ENCODE results near the gene SLC10A1. TPM values are rescaled to one million over a fixed set of nuclear protein-coding genes. Genes with fewer than 3 reads are reported as not detected.
"Not testable (repeated sequence)": the region's sequence is repeated elsewhere in the genome, so short reads cannot be mapped to it uniquely, and the experiment has no call there.

SLC10A1 gene
- total RNA-seq, 1 experiment from 2014 or later, result not detected

- ATAC-seq (no peak), DNase-seq (no peak)
- Histone ChIP-seq H3F3A (ENCODE audit: low read length, unreplicated experiment) (no peaks in the 10 kb centered on the region), H3K27me3 (ENCODE audit: low read length) (peaks cover 76% of the 10 kb centered on the region), H3K9me3 (ENCODE audit: low read length) (no peaks in the 10 kb centered on the region), H3K79me2 (ENCODE audit: low read length) (no peaks in the 10 kb centered on the region), H3K9ac (ENCODE audit: low read length) (no peak overlapping the region), H3K4me2 (ENCODE audit: low read length) (no peak overlapping the region), H4K20me1 (ENCODE audit: low read length) (no peaks in the 10 kb centered on the region), H3K27ac (ENCODE audit: low read length) (no peak overlapping the region), H2AFZ (ENCODE audit: low read length) (no peak overlapping the region), H3K4me1 (ENCODE audit: insufficient read depth, low read length) (no peaks in the 10 kb centered on the region), H3K9me2 (replicated peaks; ENCODE audit: low read length) (no peaks in the 10 kb centered on the region), H3K4me3 (ENCODE audit: low read length) (no peak overlapping the region), H3K36me3 (ENCODE audit: low read depth, low read length) (no peaks in the 10 kb centered on the region)
- TF ChIP-seq EZH2phosphoT487 (IDR thresholded peaks at IDR 0.05; ENCODE audit: borderline replicate concordance, low read length) (no peak), CTCF (conservative IDR thresholded peaks at IDR 0.05; ENCODE audit: low read depth, low read length) (no peak), EZH2 (IDR thresholded peaks at IDR 0.05; ENCODE audit: low read length, unreplicated experiment) (no peak)
- ChIA-PET CTCF (interaction anchor here (0.5 kb wide), 1 partner anchor 211 kb away, joined by 4 read pairs; no protein-coding TSS in a partner anchor), POLR2A (ENCODE audit: unreplicated experiment) (no interaction called here)
- BruUV-seq (replicated peaks), result no TSS peak
- intact Hi-C loops (cut with micrococcal nuclease), result loop anchor here (5.0 kb wide), 1 partner anchor 229 kb away; no protein-coding TSS in a partner anchor
Measured at GRCh38 chr14:69816216-69816615, 19.2 kb upstream of the SLC10A1 start.

- BruUV-seq (replicated peaks), result no TSS peak
- Histone ChIP-seq H3K9me3 (ENCODE audit: low read length) (no peaks in the 10 kb centered on the region), H3K4me3 (ENCODE audit: low read length) (no peak overlapping the region), H3F3A (ENCODE audit: low read length, unreplicated experiment) (no peaks in the 10 kb centered on the region), H3K9me2 (replicated peaks; ENCODE audit: low read length) (no peaks in the 10 kb centered on the region), H3K27me3 (ENCODE audit: low read length) (peaks cover 71% of the 10 kb centered on the region), H3K4me1 (ENCODE audit: insufficient read depth, low read length) (no peaks in the 10 kb centered on the region), H2AFZ (ENCODE audit: low read length) (no peak overlapping the region), H3K9ac (ENCODE audit: low read length) (no peak overlapping the region), H4K20me1 (ENCODE audit: low read length) (no peaks in the 10 kb centered on the region), H3K27ac (ENCODE audit: low read length) (no peak overlapping the region), H3K79me2 (ENCODE audit: low read length) (no peaks in the 10 kb centered on the region), H3K4me2 (ENCODE audit: low read length) (no peak overlapping the region), H3K36me3 (ENCODE audit: low read depth, low read length) (no peaks in the 10 kb centered on the region)
- TF ChIP-seq EZH2 (IDR thresholded peaks at IDR 0.05; ENCODE audit: low read length, unreplicated experiment) (no peak), CTCF (conservative IDR thresholded peaks at IDR 0.05; ENCODE audit: low read depth, low read length) (no peak), EZH2phosphoT487 (IDR thresholded peaks at IDR 0.05; ENCODE audit: borderline replicate concordance, low read length) (no peak)
- DNase-seq, result no peak
- intact Hi-C loops (cut with micrococcal nuclease), result loop anchor here (5.0 kb wide), 1 partner anchor 228 kb away; no protein-coding TSS in a partner anchor
- no peak for ATAC-seq
- POLR2A ChIA-PET (ENCODE audit: unreplicated experiment), result no interaction called here
- CTCF ChIA-PET, result interaction anchor here (0.5 kb wide), 1 partner anchor 211 kb away, joined by 4 read pairs; no protein-coding TSS in a partner anchor
Measured at GRCh38 chr14:69815556-69815955, 18.5 kb upstream of the SLC10A1 start.

- H3K4me3 ChIP-seq (ENCODE audit: low read length), result no peak overlapping the region
- no peaks in the 10 kb centered on the region for H3K36me3 ChIP-seq (ENCODE audit: low read depth, low read length)
- H3K27me3 ChIP-seq (ENCODE audit: low read length), result peaks cover 61% of the 10 kb centered on the region
- DNase-seq (no peak), ATAC-seq (no peak)
- no peaks in the 10 kb centered on the region for H3K9me3 ChIP-seq (ENCODE audit: low read length)
- no peak overlapping the region for H2AFZ ChIP-seq (ENCODE audit: low read length)
- CTCF ChIA-PET, result interaction anchor here (1.7 kb wide), 1 partner anchor 214 kb away, joined by 4 read pairs; no protein-coding TSS in a partner anchor
- no peak for TF ChIP-seq EZH2phosphoT487 (IDR thresholded peaks at IDR 0.05; ENCODE audit: borderline replicate concordance, low read length)
- no peak for TF ChIP-seq EZH2 (IDR thresholded peaks at IDR 0.05; ENCODE audit: low read length, unreplicated experiment)
- TF ChIP-seq CTCF (conservative IDR thresholded peaks at IDR 0.05; ENCODE audit: low read depth, low read length), result no peak
- H3K9ac ChIP-seq (ENCODE audit: low read length), result no peak overlapping the region
- POLR2A ChIA-PET (ENCODE audit: unreplicated experiment), result interaction anchor here (0.6 kb wide), 1 partner anchor 62 kb away, joined by 5 read pairs; no protein-coding TSS in a partner anchor
- no TSS peak for BruUV-seq (replicated peaks)
- intact Hi-C loops (cut with micrococcal nuclease), result no loop called here
- no peaks in the 10 kb centered on the region for H3K9me2 ChIP-seq (replicated peaks; ENCODE audit: low read length)
- no peak overlapping the region for H3K4me2 ChIP-seq (ENCODE audit: low read length)
- H3K79me2 ChIP-seq (ENCODE audit: low read length), result no peaks in the 10 kb centered on the region
- H4K20me1 ChIP-seq (ENCODE audit: low read length), result no peaks in the 10 kb centered on the region
- H3F3A ChIP-seq (ENCODE audit: low read length, unreplicated experiment), result no peaks in the 10 kb centered on the region
- H3K27ac ChIP-seq (ENCODE audit: low read length), result no peak overlapping the region
- no peaks in the 10 kb centered on the region for H3K4me1 ChIP-seq (ENCODE audit: insufficient read depth, low read length)
Measured at GRCh38 chr14:69814397-69814796, 17.4 kb upstream of the SLC10A1 start.

- H3K36me3 ChIP-seq (ENCODE audit: low read depth, low read length); H3K9me3 ChIP-seq (ENCODE audit: low read length); H4K20me1 ChIP-seq (ENCODE audit: low read length); H2AFZ ChIP-seq (ENCODE audit: low read length); H3K9ac ChIP-seq (ENCODE audit: low read length); DNase-seq; H3F3A ChIP-seq (ENCODE audit: low read length, unreplicated experiment); H3K27ac ChIP-seq (ENCODE audit: low read length); ATAC-seq; BruUV-seq (replicated peaks); intact Hi-C loops (cut with micrococcal nuclease); POLR2A ChIA-PET (ENCODE audit: unreplicated experiment); H3K79me2 ChIP-seq (ENCODE audit: low read length); H3K4me3 ChIP-seq (ENCODE audit: low read length); H3K9me2 ChIP-seq (replicated peaks; ENCODE audit: low read length); H3K4me1 ChIP-seq (ENCODE audit: insufficient read depth, low read length); H3K4me2 ChIP-seq (ENCODE audit: low read length): not testable (repeated sequence)
- CTCF ChIA-PET, result interaction anchor here (1.7 kb wide), 1 partner anchor 215 kb away, joined by 4 read pairs; no protein-coding TSS in a partner anchor
- H3K27me3 ChIP-seq (ENCODE audit: low read length), result peaks cover 56% of the 10 kb centered on the region
Measured at GRCh38 chr14:69813346-69813745, 16.3 kb upstream of the SLC10A1 start.
